ENCODE data around the gene SPA17. TPM values are rescaled to one million over a fixed set of nuclear protein-coding genes. Genes with fewer than 3 reads are reported as not detected.

The SPA17 gene
- total and polyA plus RNA-seq, 2 of the 8 experiments (the other 6 are each of a cell fraction or from before 2014, with no cell fraction given) = 3.7 to 5.2 TPM

GRCh38 chr11:124629961-124630360 is 43.7 kb upstream of the SPA17 start:
- Histone ChIP-seq H3K79me2 (ENCODE audit: control insufficient read depth in 1 of 2, insufficient read depth in 2 of 2, low read length in 2 of 2) (no peaks in the 10 kb centered on the region; a peak in 1 of 4 replicates), H2BK15ac (ENCODE audit: low read length) (no peak overlapping the region), H2BK5ac (ENCODE audit: low read depth, low read length) (no peak overlapping the region), H3K18ac (ENCODE audit: extremely low read depth, low read length) (no peak overlapping the region), H2BK12ac (ENCODE audit: low read depth, low read length) (no peak overlapping the region), H4K20me1 (replicated peaks in 1 of 2; ENCODE audit: control insufficient read depth in 1 of 2, insufficient read depth in 2 of 2, low read length in 2 of 2) (peaks cover 0 to 3% of the 10 kb centered on the region in 2 experiments), H2AFZ (ENCODE audit: low read length) (no peak overlapping the region), H3K56ac (replicated peaks; ENCODE audit: insufficient read length, low read depth, low read length) (no peak overlapping the region), H2BK120ac (replicated peaks; ENCODE audit: low read depth, low read length) (no peak overlapping the region), H3K4ac (replicated peaks; ENCODE audit: insufficient read length, low read depth, low read length) (no peak overlapping the region), H3K27ac (ENCODE audit: low read depth, low read length) (no peak overlapping the region), H3K9ac (replicated peaks in 1 of 4; ENCODE audit: extremely low read depth in 1 of 4, low read depth in 3 of 4, low read length in 3 of 4) (no peak overlapping the region), H3K4me1 (replicated peaks in 1 of 4; ENCODE audit: control insufficient read depth in 3 of 4, insufficient read depth in 4 of 4, low read length in 3 of 4) (no peaks in the 10 kb centered on the region), H4K5ac (ENCODE audit: insufficient read length, low read depth, low read length) (no peak overlapping the region), H4K8ac (ENCODE audit: extremely low read depth, insufficient read depth, low read length) (no peak overlapping the region), H3K4me2 (ENCODE audit: insufficient read depth in 1 of 2, low read depth in 2 of 2, low read length in 2 of 2) (no peak overlapping the region), H3K4me3 (ENCODE audit: extremely low read depth in 1 of 4, insufficient read depth in 2 of 4, low read depth in 3 of 4, low read length in 4 of 4) (no peak overlapping the region), H3K14ac (ENCODE audit: insufficient read length) (no peak overlapping the region), H3K27me3 (replicated peaks in 1 of 4; ENCODE audit: control insufficient read depth in 3 of 4, extremely low read depth in 1 of 4, insufficient read depth in 3 of 4, low read length in 3 of 4) (no peaks in the 10 kb centered on the region), H2BK20ac (ENCODE audit: low read length) (no peak overlapping the region), H3K23me2 (ENCODE audit: low read depth, low read length) (no peaks in the 10 kb centered on the region; the same call in 1 of the 2 replicates), H2AK5ac (ENCODE audit: low read depth, low read length) (no peak overlapping the region), H3K36me3 (ENCODE audit: control insufficient read depth in 2 of 4, insufficient read depth in 4 of 4, low read length in 3 of 4) (peaks cover 13 to 76% (median 59%) of the 10 kb centered on the region in 4 experiments), H3K79me1 (ENCODE audit: low read depth, low read length) (no peaks in the 10 kb centered on the region), H3K9me3 (ENCODE audit: insufficient read depth in 2 of 2, low read depth in 1 of 2, low read length in 1 of 2) (no peaks in the 10 kb centered on the region), H4K91ac (replicated peaks; ENCODE audit: insufficient read length, low read length) (no peak overlapping the region), H3K23ac (ENCODE audit: insufficient read length) (no peak overlapping the region)
- TF ChIP-seq TAF1 (IDR thresholded peaks at IDR 0.05; ENCODE audit: low read depth, low read length) (no peak), ATF2 (IDR thresholded peaks at IDR 0.05; ENCODE audit: low read length) (no peak), SAP30 (IDR thresholded peaks at IDR 0.05; ENCODE audit: insufficient read depth, insufficient replicate concordance, low read length) (no peak)
- ChIA-PET POLR2A (ENCODE audit: partially characterized antibody) (interaction anchor here (1.2 kb wide), 1 partner anchor 10 kb away, joined by 4 read pairs; no protein-coding TSS in a partner anchor), CTCF (ENCODE audit: partially characterized antibody) (interaction anchor here (0.8 to 3.8 kb wide), 4 partner anchors 10 to 41 kb away, joined by 3 to 25 read pairs (median 4); no protein-coding TSS in a partner anchor)
- no peak for FAIRE-seq
- WGBS, 2 experiments (ENCODE audit: extremely low coverage in 1 of 2, insufficient coverage in 1 of 2, insufficient read length in 1 of 2, insufficient replicate concordance in 2 of 2, low coverage in 1 of 2, low lambda C conversion rate in 2 of 2, missing lambda C conversion rate in 1 of 2) = 91% methylated on average over 4 of the region's 4 CpGs; no CpG with 5 or more reads in 1 of the 2 experiments
- DNase-seq (ENCODE audit: low read depth in 1 of 2, low spot score in 2 of 2) = no peak

Data from H1 (cell line).